NCI-H526 (cell line): Measurements from ENCODE around the gene OR10H3.
"Not testable (repeated sequence)": the region's sequence is repeated elsewhere in the genome, so short reads cannot be mapped to it uniquely, and the experiment has no call there.

Source experiments
- DNase-seq, 2 experiments: peaks; one replicate each; lab custom pipeline; 2025; lab: John Stamatoyannopoulos, UW

Gene OR10H3

GRCh38 chr19:15776991-15777970 lies 39.5 kb downstream of the OR10H3 start:
- DNase-seq = no peak

DNA sequence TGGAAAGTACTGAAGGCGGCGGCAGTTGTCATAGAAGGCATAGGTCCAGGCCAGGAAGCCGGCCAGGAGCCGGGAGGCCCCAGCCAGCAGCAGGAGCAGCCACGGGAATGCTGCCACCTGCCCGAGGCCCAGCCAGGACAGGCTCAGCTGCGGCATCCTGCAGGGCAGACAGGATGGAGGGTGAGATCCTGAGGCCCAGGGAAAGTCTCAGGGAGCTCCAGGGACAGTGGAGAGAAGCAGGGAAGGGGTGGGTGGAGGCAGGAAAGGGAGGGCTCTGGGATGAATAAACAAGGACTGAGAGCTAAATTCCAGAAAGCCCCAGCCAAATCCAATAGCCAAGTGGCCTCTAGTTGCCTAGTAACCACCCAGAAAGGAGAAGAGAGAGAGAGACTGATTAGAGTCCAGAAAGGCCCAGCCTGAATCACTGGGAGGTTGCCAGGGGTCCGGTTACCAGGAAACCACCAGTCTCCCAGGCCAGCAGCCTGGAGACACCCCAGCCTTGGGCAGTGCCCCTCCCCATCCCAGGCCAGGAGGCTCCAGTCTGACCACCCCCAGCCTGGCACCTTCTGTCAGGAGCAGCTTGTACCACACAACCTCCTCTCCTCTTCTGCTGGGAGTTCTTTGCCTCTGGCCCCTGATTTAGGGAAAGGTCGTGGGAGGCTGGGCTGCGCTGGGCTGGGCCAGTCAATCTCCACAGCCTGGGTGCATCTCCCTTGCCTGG lies 42.1 kb downstream of the OR10H3 start:
- DNase-seq = no peak

DNA sequence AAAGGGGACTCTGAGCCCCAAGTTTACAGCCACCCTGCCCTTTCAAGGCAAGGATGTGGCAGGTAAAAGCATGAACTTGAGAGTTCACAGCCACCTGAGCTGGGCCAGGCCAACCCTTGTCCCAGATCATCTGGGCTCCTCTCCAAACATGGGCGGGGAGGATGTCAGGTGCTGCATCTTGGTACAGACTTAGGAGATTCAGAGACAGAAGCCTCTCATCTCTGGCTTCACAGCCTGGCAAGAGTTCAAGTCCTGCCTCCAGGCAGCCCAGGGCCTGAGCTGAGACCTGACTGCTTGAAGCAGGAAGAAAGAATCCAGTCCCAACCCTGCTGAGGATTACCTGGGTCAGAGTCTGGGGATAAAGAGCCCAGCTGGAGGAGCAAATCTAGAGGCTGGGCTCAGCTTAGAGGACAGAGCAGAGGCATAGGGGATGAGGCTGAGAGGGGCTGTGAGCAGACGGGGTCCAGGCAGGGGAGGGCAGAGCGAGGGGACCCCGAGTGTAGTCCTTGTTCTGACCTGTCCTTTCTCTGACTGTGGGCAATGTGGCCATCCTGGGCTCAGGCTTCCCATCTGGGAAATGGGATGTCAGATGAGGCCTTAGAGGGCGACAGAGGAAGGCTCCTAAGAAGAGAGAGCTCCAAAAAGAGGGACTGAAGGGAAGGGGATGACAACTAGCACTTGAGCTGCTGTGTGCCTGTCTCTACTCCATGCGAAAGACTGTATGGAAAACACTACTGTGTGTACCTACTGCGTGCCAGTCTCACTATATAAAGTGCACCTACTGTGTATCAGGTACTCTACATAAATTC lies 43.0 kb downstream of the OR10H3 start:
- no peak for DNase-seq

DNA sequence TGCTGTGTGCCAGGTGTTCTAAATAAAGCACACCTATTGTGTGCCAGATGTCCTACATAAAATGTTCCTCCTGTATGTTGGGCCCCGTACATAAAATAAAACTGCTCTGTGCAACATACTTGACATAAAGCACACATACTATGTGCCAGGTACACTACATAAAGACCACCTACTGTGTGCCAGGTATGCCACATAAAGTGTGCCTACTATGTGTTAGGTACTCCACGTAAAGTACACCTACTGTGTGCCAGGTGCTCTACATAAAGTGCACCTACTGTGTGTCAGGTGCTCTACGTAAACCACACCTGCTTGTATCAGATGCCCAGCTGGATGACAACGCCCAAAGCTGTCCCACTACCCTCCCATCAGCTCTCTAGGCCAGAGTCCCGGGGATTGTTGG lies 43.9 kb downstream of the OR10H3 start:
- no peak for DNase-seq

- no peak for DNase-seq
These were observed 44.4 kb downstream of the OR10H3 start for GRCh38 chr19:15782211-15782610.

GRCh38 chr19:15782896-15783295 lies 45.1 kb downstream of the OR10H3 start:
- not testable (repeated sequence) for DNase-seq

DNA sequence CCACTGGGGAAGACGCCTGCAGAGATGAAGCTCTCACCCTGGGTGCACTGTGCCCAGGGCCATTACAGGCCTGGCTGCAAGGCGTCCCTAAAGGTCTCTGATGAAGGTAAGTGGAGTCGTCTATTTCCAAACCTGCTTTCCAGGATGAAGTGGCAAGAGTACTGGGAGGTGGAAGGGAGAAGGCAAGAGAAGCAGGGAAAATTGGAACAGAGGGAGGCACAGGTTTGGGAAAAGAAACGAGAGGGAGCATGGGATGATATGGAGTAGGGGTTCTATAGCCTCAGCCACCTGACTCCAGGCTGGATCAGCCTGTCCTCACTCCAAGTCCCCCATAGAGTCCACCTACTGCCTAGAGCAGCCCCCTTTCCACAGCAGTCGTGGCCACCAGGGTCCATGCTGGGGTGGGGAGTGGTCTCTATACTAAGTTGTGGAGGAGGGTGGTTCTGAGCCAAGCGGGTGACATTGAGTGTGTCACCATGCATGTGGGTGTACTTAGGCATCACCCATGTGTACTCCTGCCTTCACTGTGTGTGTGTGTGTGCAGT lies 49.9 kb downstream of the OR10H3 start, which contains the start of gene OR10H5:
OR10H5 (plus strand) TSS at position 51 of the 545 bp plus-strand sequence. CDS start 6,388 bp downstream, outside the sequence.
- DNase-seq = no peak

GRCh38 chr19:15788594-15789270 lies 50.9 kb downstream of the OR10H3 start:
- no peak for DNase-seq

DNA sequence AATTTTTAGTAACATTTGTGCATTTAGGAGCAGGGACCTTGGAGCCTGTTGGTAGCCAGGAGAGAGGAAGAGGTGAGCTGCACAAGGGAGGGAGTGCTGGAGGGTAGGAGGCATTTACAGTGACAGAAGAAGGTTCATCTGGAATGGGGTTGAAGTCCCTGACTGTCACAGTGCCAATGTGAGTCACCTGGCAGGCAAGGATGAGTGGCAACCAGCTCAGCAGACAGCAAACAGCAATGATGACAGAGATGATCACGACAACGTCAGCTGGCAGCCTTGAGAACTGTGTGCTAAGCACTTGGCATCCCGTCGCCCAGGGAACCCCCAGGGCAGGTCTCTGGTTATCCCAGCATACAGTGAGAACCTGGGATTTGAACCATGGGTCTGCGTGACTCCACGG lies 52.3 kb downstream of the OR10H3 start:
- DNase-seq = no peak
